Measurements from ENCODE around the gene AK8.
"Not testable (repeated sequence)": the region's sequence is repeated elsewhere in the genome, so short reads cannot be mapped to it uniquely, and the experiment has no call there.

The AK8 gene

GRCh38 chr9:132740526-132741309 lies 137.4 kb downstream of the AK8 start:
- DNase-seq = no peak

GRCh38 chr9:132739710-132740310 lies 138.3 kb downstream of the AK8 start:
- no peak for DNase-seq

GRCh38 chr9:132733260-132733815 lies 144.7 kb downstream of the AK8 start:
- DNase-seq = no peak

- no peak for DNase-seq
Measured at GRCh38 chr9:132732326-132733259, 145.5 kb downstream of the AK8 start.

GRCh38 chr9:132731230-132731629 lies 146.9 kb downstream of the AK8 start:
- no peak for DNase-seq

- DNase-seq = no peak
Measured at GRCh38 chr9:132730054-132731033, 147.7 kb downstream of the AK8 start.

- no peak for DNase-seq
Measured at GRCh38 chr9:132729235-132729890, 148.7 kb downstream of the AK8 start.

- no peak for DNase-seq
Measured at GRCh38 chr9:132728497-132728896, 149.6 kb downstream of the AK8 start.

GRCh38 chr9:132728071-132728470 lies 150.0 kb downstream of the AK8 start:
- DNase-seq = no peak

GRCh38 chr9:132726576-132727130 lies 151.4 kb downstream of the AK8 start:
- no peak for DNase-seq

GRCh38 chr9:132725306-132725705 lies 152.8 kb downstream of the AK8 start:
- no peak for DNase-seq

GRCh38 chr9:132723809-132724208 lies 154.3 kb downstream of the AK8 start:
- DNase-seq = no peak

- DNase-seq = no peak
Measured at GRCh38 chr9:132722564-132723065, 155.5 kb downstream of the AK8 start.

GRCh38 chr9:132721661-132722060 lies 156.4 kb downstream of the AK8 start:
- no peak for DNase-seq

- DNase-seq = not testable (repeated sequence)
Measured at GRCh38 chr9:132718381-132718928, 159.6 kb downstream of the AK8 start.

- DNase-seq = no peak
Measured at GRCh38 chr9:132717326-132717945, 160.6 kb downstream of the AK8 start.

GRCh38 chr9:132716007-132716406 lies 162.1 kb downstream of the AK8 start:
- DNase-seq = no peak

GRCh38 chr9:132712753-132713152 lies 165.3 kb downstream of the AK8 start:
- no peak for DNase-seq

- DNase-seq = no peak
Measured at GRCh38 chr9:132711846-132712245, 166.2 kb downstream of the AK8 start.

GRCh38 chr9:132711152-132711551 lies 166.9 kb downstream of the AK8 start:
- DNase-seq = not testable (repeated sequence)
